HEK293 (cell line): ENCODE data around the gene APOO.

Experiments used
- KLF9 ChIP-seq: fragments of 450-650 bp; formaldehyde crosslinking; IDR thresholded peaks from 2 replicates; pipeline ENCODE4 v1.5.1; 2016; ENCODE audit warnings: missing biosample characterization, missing genetic modification characterization, low read depth
- ZBTB49 ChIP-seq: fragments of 450-650 bp; formaldehyde crosslinking; IDR thresholded peaks from 2 replicates; pipeline ENCODE4 v1.5.1; 2016; ENCODE audit warnings: missing biosample characterization, missing genetic modification characterization, low read depth

GRCh38 chrX:23871905-23872546 is 35.7 kb downstream of the APOO start:
- TF ChIP-seq ZBTB49 (tag by site-specific recombination), result no peak
- no peak for TF ChIP-seq KLF9 (tag by site-specific recombination)
